HepG2 (cell line): ENCODE measurements around the gene TRIM27. TPM values are rescaled to one million over a fixed set of nuclear protein-coding genes. Genes with fewer than 3 reads are reported as not detected.
A peak's percentile ranks its signal among the peaks of the same experiment; 100 is the strongest.

Experiments used
- ATAC-seq: fragments of 200-7000 bp; cut with Tn5 transposase; 3 replicates; pipeline ENCODE4 v1.9.1; 2020; ENCODE audit warnings: mild to moderate bottlenecking, moderate library complexity
- BruUV-seq: library from RNA; stranded (reverse); fragments of 400-500 nt; replicated peaks from 2 replicates; lab custom pipeline; 2021; lab: Mats Ljungman, UMichigan
- CTCF ChIA-PET: fragments of 300-600 bp; formaldehyde crosslinking; extraction: SDS; loops from one replicate; lab custom pipeline; 2021; ENCODE audit warnings: low total read pairs, inconsistent platforms, low intra/inter-chr PET ratio; lab: Yijun Ruan, JAX
- POLR2A ChIA-PET: fragments of 350-600 bp; sonication (Branson Sonifier 250); formaldehyde crosslinking; loops from one replicate; lab custom pipeline; 2020; ENCODE audit warnings: antibody characterized with exemption, inconsistent platforms; lab: Yijun Ruan, JAX
- DNase-seq: peaks from one replicate; pipeline ENCODE4 v3.0.0-alpha.2; 2015; ENCODE audit warnings: low spot score
- FAIRE-seq: peaks from 3 replicates; lab custom pipeline; 2011; peaks lifted over from hg19 to GRCh38; lab: Jason Lieb, UNC
- H2AFZ ChIP-seq: one replicate; pipeline ENCODE4 v1.6.1; 2011; ENCODE audit warnings: low read length, inconsistent platforms
- H3K27ac ChIP-seq: fragments of 300-600 bp; 3 replicates; pipeline ENCODE4 v1.8.0; 2011; ENCODE audit warnings: mixed run types, mild to moderate bottlenecking, mixed read lengths, low read length, inconsistent platforms; ENCODE audit not compliant: insufficient read depth; ENCODE audit errors: extremely low read length
- H3K27me3 ChIP-seq, 2 experiments: fragments of 200-600 bp in 1 of 2; 2 replicates in 1 of 2; 3 replicates in 1 of 2; pipeline versions ENCODE4 v1.6.0 to v1.8.0; 2011; ENCODE audit warnings: low read length in 2 of 2, mild to moderate bottlenecking in 2 of 2, moderate library complexity in 2 of 2, inconsistent platforms in 1 of 2; ENCODE audit not compliant: insufficient read depth in 2 of 2, control insufficient read depth in 1 of 2
- H3K36me3 ChIP-seq, 2 experiments: fragments of 200-600 bp in 1 of 2; replicated peaks in 1 of 2; 2 replicates in 1 of 2; 3 replicates in 1 of 2; pipeline versions ENCODE4 v1.5.1 to v1.8.0; 2011; ENCODE audit warnings: low read length in 2 of 2, inconsistent platforms in 1 of 2; ENCODE audit not compliant: insufficient read depth in 2 of 2, control insufficient read depth in 1 of 2
- H3K4me1 ChIP-seq: 2 replicates; pipeline ENCODE4 v1.5.1; 2012; ENCODE audit warnings: low read length, inconsistent platforms; ENCODE audit not compliant: insufficient read depth
- H3K4me2 ChIP-seq: 2 replicates; pipeline ENCODE4 v1.6.0; 2011; ENCODE audit warnings: low read depth, low read length, inconsistent platforms
- H3K4me3 ChIP-seq, 3 experiments: fragments of 200-600 bp in 1 of 3; sonication (generic), shearing (Covaris generic) in 1 of 3; replicated peaks in 1 of 3; 2 replicates each; pipeline ENCODE4 v1.5.1; 2011 to 2016; ENCODE audit warnings: low read length in 3 of 3, inconsistent platforms in 2 of 3, low read depth in 2 of 3, mild to moderate bottlenecking in 2 of 3, control low read depth in 1 of 3, mixed read lengths in 1 of 3; ENCODE audit not compliant: insufficient read depth in 1 of 3
- H3K79me2 ChIP-seq: one replicate; pipeline ENCODE4 v1.6.1; 2011; ENCODE audit warnings: low read length, inconsistent platforms; ENCODE audit not compliant: insufficient read depth
- H3K9ac ChIP-seq: 2 replicates; pipeline ENCODE4 v1.6.0; 2011; ENCODE audit warnings: mild to moderate bottlenecking, low read depth, low read length, inconsistent platforms; ENCODE audit not compliant: insufficient read depth
- H3K9me3 ChIP-seq: 2 replicates; pipeline ENCODE4 v1.5.1; 2012; ENCODE audit warnings: mild to moderate bottlenecking, low read length
- H4K20me1 ChIP-seq: 2 replicates; pipeline ENCODE4 v1.6.0; 2011; ENCODE audit warnings: inconsistent platforms, mild to moderate bottlenecking, low read length, moderate library complexity; ENCODE audit not compliant: insufficient read depth
- DPF2 ChIP-seq: sonication (generic); formaldehyde crosslinking; IDR thresholded peaks from 2 replicates; pipeline ENCODE4 v1.4.0; 2020; ENCODE audit warnings: mild to moderate bottlenecking, low read depth, missing genetic modification reagents, borderline replicate concordance
- ELF1 ChIP-seq: sonication (generic); formaldehyde crosslinking; IDR thresholded peaks from 2 replicates; pipeline ENCODE4 v1.4.0; 2020; ENCODE audit warnings: missing genetic modification reagents
- ETV6 ChIP-seq: sonication (generic); formaldehyde crosslinking; conservative IDR thresholded peaks from 2 replicates; pipeline ENCODE4 v1.4.0; 2020; ENCODE audit warnings: missing genetic modification reagents
- GFI1 ChIP-seq: sonication (generic); formaldehyde crosslinking; IDR thresholded peaks from 2 replicates; pipeline ENCODE4 v1.5.0; 2020; ENCODE audit warnings: missing genetic modification reagents, mild to moderate bottlenecking, borderline replicate concordance
- IRF2 ChIP-seq: IDR thresholded peaks from 2 replicates; pipeline ENCODE4 v1.6.1; 2018; ENCODE audit warnings: missing genetic modification reagents, missing compliant biosample characterization
- KDM5B ChIP-seq: sonication (generic); formaldehyde crosslinking; IDR thresholded peaks from 2 replicates; pipeline ENCODE4 v1.4.0; 2020; ENCODE audit warnings: missing genetic modification reagents, mild to moderate bottlenecking, borderline replicate concordance
- PITX1 ChIP-seq: sonication (generic); formaldehyde crosslinking; IDR thresholded peaks from 2 replicates; pipeline ENCODE4 v1.5.1; 2020; ENCODE audit warnings: mild to moderate bottlenecking, missing genetic modification reagents
- POLR2A ChIP-seq, 2 experiments: IDR thresholded peaks; 2 replicates each; pipeline ENCODE4 v1.6.1; 2011; ENCODE audit warnings: low read depth in 2 of 2, low read length in 2 of 2, mild to moderate bottlenecking in 1 of 2, moderate library complexity in 1 of 2; ENCODE audit not compliant: insufficient read depth in 1 of 2
- SIN3B ChIP-seq: fragments of 150-350 bp; IDR thresholded peaks from 2 replicates; pipeline ENCODE4 v1.6.1; 2014; ENCODE audit warnings: low read length
- SPEN ChIP-seq: sonication (generic); formaldehyde crosslinking; IDR thresholded peaks from 2 replicates; pipeline ENCODE4 v1.5.1; 2020; ENCODE audit warnings: low read depth, mild to moderate bottlenecking, missing genetic modification reagents
- ZBTB20 ChIP-seq: sonication (generic); formaldehyde crosslinking; IDR thresholded peaks from 2 replicates; pipeline ENCODE4 v1.8.1; 2023; ENCODE audit warnings: missing genetic modification reagents, low read depth, mild to moderate bottlenecking, borderline replicate concordance
- ZNF143 ChIP-seq: sonication (generic); formaldehyde crosslinking; IDR thresholded peaks from 2 replicates; pipeline ENCODE4 v1.4.0; 2020; ENCODE audit warnings: missing genetic modification reagents
- ZNF20 ChIP-seq: sonication (generic); formaldehyde crosslinking; IDR thresholded peaks from 2 replicates; pipeline ENCODE4 v1.4.0; 2020; ENCODE audit warnings: mild to moderate bottlenecking, moderate library complexity, missing genetic modification reagents
- ZNF292 ChIP-seq: sonication (generic); formaldehyde crosslinking; IDR thresholded peaks from 2 replicates; pipeline ENCODE4 v1.8.1; 2022; ENCODE audit warnings: mild to moderate bottlenecking, low read depth, missing genetic modification reagents, borderline replicate concordance
- ZNF3 ChIP-seq: IDR thresholded peaks from 2 replicates; pipeline ENCODE4 v1.7.0; 2017; ENCODE audit warnings: inconsistent platforms
- ZNF343 ChIP-seq: sonication (generic); formaldehyde crosslinking; IDR thresholded peaks from 2 replicates; pipeline ENCODE4 v1.4.0; 2020; ENCODE audit warnings: mild to moderate bottlenecking, missing genetic modification reagents
- WGBS: methylation state at CpG from one replicate; pipeline ENCODE4 v1.1.6; 2017; ENCODE audit warnings: low lambda C conversion rate; 5-methylcytosine and 5-hydroxymethylcytosine counted together
- in situ Hi-C: cut with HindIII; loops from 2 replicates; pipeline ENCODE4 v1.10.0; 2017; ENCODE audit warnings: low pct_unique_long_range_greater_than_20kb; ENCODE audit not compliant: extremely low pct_ligation_motif_present
- intact Hi-C: fragments of 100-400 bp; cut with micrococcal nuclease; formaldehyde crosslinking; loops from one replicate; pipeline ENCODE4 v1.10.0; 2022; ENCODE audit not compliant: unreplicated experiment
- polyA plus RNA-seq, 8 experiments: library from polyadenylated mRNA; depleted of rRNA in 3 of 8; stranded (reverse) in 7 of 8; unstranded in 1 of 8; fragments of >200 nt; fragmentation: Illumina TruSeq in 4 of 8; extraction: Trizol in 4 of 8; gene quantifications; 2 replicates each; pipeline versions ENCODE4 v1.2.1 to v1.2.3, GENCODE V29; 2011 to 2016; ENCODE audit warnings: low read depth in 4 of 8, missing spikeins in 1 of 8, mixed read lengths in 1 of 8; ENCODE audit not compliant: insufficient read depth in 1 of 8
- total RNA-seq, 5 experiments: library from RNA; depleted of rRNA; stranded (reverse); fragments of >200 nt; fragmentation: Illumina TruSeq; extraction: Trizol; gene quantifications; 2 replicates each; pipeline ENCODE4 v1.2.3, GENCODE V29; 2016; ENCODE audit warnings: low read depth in 1 of 5
- TF ChIP-seq, protein P1 (sequence below): sonication (generic); formaldehyde crosslinking; IDR thresholded peaks from 2 replicates; pipeline ENCODE4 v1.5.0; 2020; ENCODE audit warnings: mild to moderate bottlenecking, missing genetic modification reagents, borderline replicate concordance
- TF ChIP-seq, protein P2 (sequence below): sonication (generic); formaldehyde crosslinking; IDR thresholded peaks from 2 replicates; pipeline ENCODE4 v1.9.0; 2021; ENCODE audit warnings: missing genetic modification reagents, borderline replicate concordance

TRIM27 gene
- total and polyA plus RNA-seq, 2 of the 13 experiments (the other 11 are each of a cell fraction or from before 2014, with no cell fraction given), result 88.6 to 112 TPM

GRCh38 chr6:28895131-28895812 is 28.5 kb downstream of the TRIM27 start:
- CTCF ChIA-PET, result no interaction called here
- peak; percentile 98 for DNase-seq
- peak; percentile 86 for ATAC-seq
- intact Hi-C loops (no loop called here), in situ Hi-C loops (no loop called here)
- BruUV-seq, result TSS peak; percentile 21
- Histone ChIP-seq H3K4me1 (peaks cover 40% of the 10 kb centered on the region), H3K36me3 (no peaks in the 10 kb centered on the region; a peak in 1 of 5 replicates), H3K27ac (peak overlapping the region; percentile 93), H3K9ac (peak overlapping the region; percentile 97), H3K27me3 (no peaks in the 10 kb centered on the region; a peak in 1 of 5 replicates), H3K9me3 (no peaks in the 10 kb centered on the region), H3K79me2 (no peaks in the 10 kb centered on the region), H3K4me2 (peak overlapping the region; percentile 99), H4K20me1 (no peaks in the 10 kb centered on the region), H2AFZ (peak overlapping the region; percentile 95), H3K4me3 (peak overlapping the region; percentile 82 to 97 (median 86))
- peak; percentile 90 for FAIRE-seq
- 20% methylated on average over 19 of the region's 27 CpGs for WGBS
- POLR2A ChIA-PET, result interaction anchor here (0.7 to 3.5 kb wide), 24 partner anchors 10 to 1311 kb away, joined by 3 to 120 read pairs (median 6); partner anchors contain the start of gene TRIM27
- no peak; the same call in 1 of the 2 replicates for TF ChIP-seq ZNF292 (CRISPR knock-in tag)
- peak; percentile 90 to 95 for TF ChIP-seq POLR2A (IDR thresholded peaks at IDR 0.05; ENCODE audit: insufficient read depth in 1 of 2, low read depth in 2 of 2, low read length in 2 of 2)
- peak; percentile 20; the same call in 1 of the 2 replicates for TF ChIP-seq KDM5B
- no peak for TF ChIP-seq ZNF3 (CRISPR knock-in tag)
- 0 out of 2 replicates have a peak, but pooled peaks have one; percentile 31 for TF ChIP-seq GFI1
- TF ChIP-seq ZNF20 (CRISPR knock-in tag), result no peak; the same call in 1 of the 2 replicates
- peak; percentile 63; the same call in 1 of the 2 replicates for TF ChIP-seq PITX1 (CRISPR knock-in tag)
- TF ChIP-seq, protein P1, sequence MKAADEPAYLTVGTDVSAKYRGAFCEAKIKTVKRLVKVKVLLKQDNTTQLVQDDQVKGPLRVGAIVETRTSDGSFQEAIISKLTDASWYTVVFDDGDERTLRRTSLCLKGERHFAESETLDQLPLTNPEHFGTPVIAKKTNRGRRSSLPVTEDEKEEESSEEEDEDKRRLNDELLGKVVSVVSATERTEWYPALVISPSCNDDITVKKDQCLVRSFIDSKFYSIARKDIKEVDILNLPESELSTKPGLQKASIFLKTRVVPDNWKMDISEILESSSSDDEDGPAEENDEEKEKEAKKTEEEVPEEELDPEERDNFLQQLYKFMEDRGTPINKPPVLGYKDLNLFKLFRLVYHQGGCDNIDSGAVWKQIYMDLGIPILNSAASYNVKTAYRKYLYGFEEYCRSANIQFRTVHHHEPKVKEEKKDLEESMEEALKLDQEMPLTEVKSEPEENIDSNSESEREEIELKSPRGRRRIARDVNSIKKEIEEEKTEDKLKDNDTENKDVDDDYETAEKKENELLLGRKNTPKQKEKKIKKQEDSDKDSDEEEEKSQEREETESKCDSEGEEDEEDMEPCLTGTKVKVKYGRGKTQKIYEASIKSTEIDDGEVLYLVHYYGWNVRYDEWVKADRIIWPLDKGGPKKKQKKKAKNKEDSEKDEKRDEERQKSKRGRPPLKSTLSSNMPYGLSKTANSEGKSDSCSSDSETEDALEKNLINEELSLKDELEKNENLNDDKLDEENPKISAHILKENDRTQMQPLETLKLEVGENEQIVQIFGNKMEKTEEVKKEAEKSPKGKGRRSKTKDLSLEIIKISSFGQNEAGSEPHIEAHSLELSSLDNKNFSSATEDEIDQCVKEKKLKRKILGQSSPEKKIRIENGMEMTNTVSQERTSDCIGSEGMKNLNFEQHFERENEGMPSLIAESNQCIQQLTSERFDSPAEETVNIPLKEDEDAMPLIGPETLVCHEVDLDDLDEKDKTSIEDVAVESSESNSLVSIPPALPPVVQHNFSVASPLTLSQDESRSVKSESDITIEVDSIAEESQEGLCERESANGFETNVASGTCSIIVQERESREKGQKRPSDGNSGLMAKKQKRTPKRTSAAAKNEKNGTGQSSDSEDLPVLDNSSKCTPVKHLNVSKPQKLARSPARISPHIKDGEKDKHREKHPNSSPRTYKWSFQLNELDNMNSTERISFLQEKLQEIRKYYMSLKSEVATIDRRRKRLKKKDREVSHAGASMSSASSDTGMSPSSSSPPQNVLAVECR (CRISPR knock-in tag), result 0 out of 2 replicates have a peak, but pooled peaks have one; percentile 47
- TF ChIP-seq ELF1, result peak; percentile 81
- TF ChIP-seq DPF2 (CRISPR knock-in tag), result no peak
- TF ChIP-seq SPEN, result peak; percentile 54; the same call in 1 of the 2 replicates
- peak; percentile 29; the same call in 1 of the 2 replicates for TF ChIP-seq SIN3B
- TF ChIP-seq ETV6 (CRISPR knock-in tag), result no peak
- peak; percentile 21; the same call in 1 of the 2 replicates for TF ChIP-seq ZNF143 (CRISPR knock-in tag)
- TF ChIP-seq ZNF343 (CRISPR knock-in tag), result peak; percentile 65; the same call in 1 of the 2 replicates
- TF ChIP-seq IRF2 (CRISPR knock-in tag), result peak; percentile 93
- 0 out of 2 replicates have a peak, but pooled peaks have one; percentile 18 for TF ChIP-seq ZBTB20
- TF ChIP-seq, protein P2, sequence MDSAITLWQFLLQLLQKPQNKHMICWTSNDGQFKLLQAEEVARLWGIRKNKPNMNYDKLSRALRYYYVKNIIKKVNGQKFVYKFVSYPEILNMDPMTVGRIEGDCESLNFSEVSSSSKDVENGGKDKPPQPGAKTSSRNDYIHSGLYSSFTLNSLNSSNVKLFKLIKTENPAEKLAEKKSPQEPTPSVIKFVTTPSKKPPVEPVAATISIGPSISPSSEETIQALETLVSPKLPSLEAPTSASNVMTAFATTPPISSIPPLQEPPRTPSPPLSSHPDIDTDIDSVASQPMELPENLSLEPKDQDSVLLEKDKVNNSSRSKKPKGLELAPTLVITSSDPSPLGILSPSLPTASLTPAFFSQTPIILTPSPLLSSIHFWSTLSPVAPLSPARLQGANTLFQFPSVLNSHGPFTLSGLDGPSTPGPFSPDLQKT (CRISPR knock-in tag), result no peak
